Liver (tissue), 9 donors: ENCODE measurements around the gene EML6. TPM values are rescaled to one million over a fixed set of nuclear protein-coding genes. Genes with fewer than 3 reads are reported as not detected.

Experiments
- DNase-seq: peaks from one replicate; pipeline ENCODE4 v3.0.0-alpha.2; 2017; ENCODE audit warnings: low spot score
- H3K27ac ChIP-seq, 2 donors: one replicate each; pipeline ENCODE4 v1.7.0; 2013; ENCODE audit warnings: inconsistent platforms in 2 of 2, low read length in 2 of 2, control low read depth in 1 of 2, low read depth in 1 of 2, mild to moderate bottlenecking in 1 of 2
- H3K27me3 ChIP-seq, 4 donors: one replicate each; pipeline versions ENCODE4 v1.6.1 to v1.7.0; 2013; ENCODE audit warnings: low read length in 3 of 4, inconsistent platforms in 1 of 4, mild to moderate bottlenecking in 1 of 4, moderate library complexity in 1 of 4; ENCODE audit not compliant: control insufficient read depth in 4 of 4, insufficient read depth in 4 of 4
- H3K36me3 ChIP-seq, 4 donors: one replicate each; pipeline versions ENCODE4 v1.6.1 to v1.7.0; 2013; ENCODE audit warnings: low read length in 3 of 4, mild to moderate bottlenecking in 3 of 4, low read depth in 1 of 4, moderate library complexity in 1 of 4; ENCODE audit not compliant: control insufficient read depth in 4 of 4, insufficient read depth in 3 of 4
- H3K4me1 ChIP-seq, 4 donors: one replicate each; pipeline versions ENCODE4 v1.6.1 to v1.7.0; 2013; ENCODE audit warnings: low read length in 3 of 4, mild to moderate bottlenecking in 3 of 4, moderate library complexity in 1 of 4; ENCODE audit not compliant: control insufficient read depth in 4 of 4, insufficient read depth in 4 of 4
- H3K4me3 ChIP-seq, 3 donors: one replicate each; pipeline versions ENCODE4 v1.6.1 to v1.7.0; 2013; ENCODE audit warnings: low read length in 3 of 3, control low read depth in 1 of 3, low read depth in 1 of 3, mild to moderate bottlenecking in 1 of 3
- H3K9ac ChIP-seq, 2 donors: one replicate each; pipeline ENCODE4 v1.7.0; 2013; ENCODE audit warnings: low read length in 2 of 2, mild to moderate bottlenecking in 2 of 2, moderate library complexity in 2 of 2, control low read depth in 1 of 2, low read depth in 1 of 2
- H3K9me3 ChIP-seq, 4 donors: one replicate each; pipeline versions ENCODE4 v1.6.1 to v1.7.0; 2013; ENCODE audit warnings: low read length in 3 of 4; ENCODE audit not compliant: control insufficient read depth in 4 of 4
- ATF3 ChIP-seq: IDR thresholded peaks from 2 replicates; pipeline ENCODE4 v1.6.1; 2016; ENCODE audit warnings: antibody characterized with exemption
- CTCF ChIP-seq: fragments of 150-350 bp; IDR thresholded peaks from 2 replicates; pipeline ENCODE4 v1.5.1; 2017; ENCODE audit warnings: improper control_type of control experiment, low read depth, low read length; ENCODE audit not compliant: missing input control
- EGR1 ChIP-seq, 2 donors: IDR thresholded peaks; 2 replicates each; pipeline ENCODE4 v1.6.1; 2016 to 2018; ENCODE audit warnings: antibody characterized with exemption in 2 of 2, low read depth in 2 of 2
- FOXA1 ChIP-seq: IDR thresholded peaks from 2 replicates; pipeline ENCODE4 v1.6.1; 2016; ENCODE audit warnings: antibody characterized with exemption
- FOXA2 ChIP-seq: IDR thresholded peaks from 2 replicates; pipeline ENCODE4 v1.6.1; 2016; ENCODE audit warnings: antibody characterized with exemption
- GABPA ChIP-seq, 2 donors: IDR thresholded peaks in 1 of 2; conservative IDR thresholded peaks in 1 of 2; 2 replicates each; pipeline ENCODE4 v1.6.1; 2016; ENCODE audit warnings: antibody characterized with exemption in 2 of 2, mild to moderate bottlenecking in 1 of 2, moderate library complexity in 1 of 2
- HNF4A ChIP-seq, 2 donors: conservative IDR thresholded peaks; 2 replicates each; pipeline ENCODE4 v1.6.1; 2016; ENCODE audit warnings: antibody characterized with exemption in 2 of 2, mild to moderate bottlenecking in 2 of 2
- HNF4G ChIP-seq: IDR thresholded peaks from 2 replicates; pipeline ENCODE4 v1.6.1; 2016; ENCODE audit warnings: antibody characterized with exemption
- JUND ChIP-seq, 2 donors: IDR thresholded peaks; 2 replicates each; pipeline ENCODE4 v1.6.1; 2016; ENCODE audit warnings: antibody characterized with exemption in 2 of 2
- MAX ChIP-seq: IDR thresholded peaks from 2 replicates; pipeline ENCODE4 v1.6.1; 2016; ENCODE audit warnings: antibody characterized with exemption
- NR2F2 ChIP-seq: IDR thresholded peaks from 2 replicates; pipeline ENCODE4 v1.6.1; 2016; ENCODE audit warnings: antibody characterized with exemption
- RAD21 ChIP-seq, 2 donors: IDR thresholded peaks; 2 replicates each; pipeline ENCODE4 v1.6.1; 2016; ENCODE audit warnings: antibody characterized with exemption in 2 of 2, mild to moderate bottlenecking in 2 of 2
- REST ChIP-seq: IDR thresholded peaks from 2 replicates; pipeline ENCODE4 v1.6.1; 2016; ENCODE audit warnings: antibody characterized with exemption, mild to moderate bottlenecking
- RXRA ChIP-seq, 2 donors: IDR thresholded peaks; 2 replicates each; pipeline ENCODE4 v1.6.1; 2017 to 2018; ENCODE audit warnings: antibody characterized with exemption in 2 of 2, mild to moderate bottlenecking in 1 of 2
- SP1 ChIP-seq: IDR thresholded peaks from 2 replicates; pipeline ENCODE4 v1.6.1; 2018; ENCODE audit warnings: antibody characterized with exemption, mild to moderate bottlenecking
- TAF1 ChIP-seq: conservative IDR thresholded peaks from 2 replicates; pipeline ENCODE4 v1.6.1; 2016; ENCODE audit warnings: antibody characterized with exemption, mild to moderate bottlenecking
- YY1 ChIP-seq: IDR thresholded peaks from 2 replicates; pipeline ENCODE4 v1.6.1; 2016; ENCODE audit warnings: antibody characterized with exemption, mild to moderate bottlenecking
- ZBTB33 ChIP-seq: IDR thresholded peaks from 2 replicates; pipeline ENCODE4 v1.6.1; 2016; ENCODE audit warnings: antibody characterized with exemption
- WGBS: extraction: QIAGEN DNeasy Blood & Tissue Kit; methylation state at CpG from one replicate; pipeline ENCODE4 v1.1.7; 2013; 5-methylcytosine and 5-hydroxymethylcytosine counted together
- polyA plus RNA-seq, 2 donors: library from polyadenylated mRNA; stranded (reverse) in 1 of 2; unstranded in 1 of 2; fragments of 200-250 nt in 1 of 2; fragments of >200 nt in 1 of 2; fragmentation: Nextera tagmentation in 1 of 2; extraction: Ambion mirVana in 1 of 2; gene quantifications; one replicate each; pipeline versions ENCODE4 v1.2.1 to v1.2.3, GENCODE V29; 2013 to 2015
- total RNA-seq, 2 donors: library from RNA; depleted of rRNA; stranded (reverse); fragments of >200 nt; gene quantifications; one replicate each; pipeline ENCODE4 v1.2.3, GENCODE V29; 2014
- donor health status: healthy.
- donor health status: healthy.
- donor health status: healthy.
- donor health status: healthy.
- donor health status: healthy.

Gene EML6
- total and polyA plus RNA-seq, 4 donors: 0.33 to 3.0 (median 1.4) TPM

- H3K4me1 ChIP-seq: no peaks in the 10 kb centered on the region
Measured at GRCh38 chr2:54969940-54970338, 246.5 kb downstream of the EML6 start.

GRCh38 chr2:54975175-54975574 lies 251.7 kb downstream of the EML6 start:
- peaks cover 3 to 17% (median 5%) of the 10 kb centered on the region in 4 donors for H3K4me1 ChIP-seq
- H3K27me3 ChIP-seq: no peaks in the 10 kb centered on the region
- peaks cover 0 to 17% (median 13%) of the 10 kb centered on the region in 4 donors for H3K36me3 ChIP-seq
- H3K9me3 ChIP-seq: no peaks in the 10 kb centered on the region
- no peak overlapping the region for H3K9ac ChIP-seq
- no peak for DNase-seq
- no peak overlapping the region for H3K27ac ChIP-seq
- TF ChIP-seq MAX (no peak), YY1 (no peak), FOXA2 (no peak), JUND (IDR thresholded peaks at IDR 0.05) (no peak), EGR1 (IDR thresholded peaks at IDR 0.05; ENCODE audit: low read depth in 2 of 2) (no peak), RAD21 (IDR thresholded peaks at IDR 0.05) (no peak), RXRA (IDR thresholded peaks at IDR 0.05) (no peak), TAF1 (no peak), GABPA (IDR thresholded peaks at IDR 0.05 in 1 of 2, conservative IDR thresholded peaks at IDR 0.05 in 1 of 2) (no peak), CTCF (no peak), FOXA1 (no peak), HNF4A (conservative IDR thresholded peaks at IDR 0.05) (no peak), ZBTB33 (no peak), HNF4G (no peak), NR2F2 (no peak), ATF3 (no peak), SP1 (no peak), REST (no peak)
- 94% methylated on average over 2 of the region's 2 CpGs for WGBS
- H3K4me3 ChIP-seq: no peak overlapping the region

More at GRCh38 chr2:54969940-54970338, 246.5 kb downstream of the EML6 start:
- no peak for DNase-seq
- Histone ChIP-seq H3K27ac (no peak overlapping the region), H3K27me3 (no peaks in the 10 kb centered on the region), H3K9ac (no peak overlapping the region), H3K9me3 (no peaks in the 10 kb centered on the region), H3K4me3 (no peak overlapping the region), H3K36me3 (peaks cover 0 to 18% (median 14%) of the 10 kb centered on the region in 4 donors)
- WGBS: 90% methylated on average over 7 of the region's 7 CpGs
- no peak for TF ChIP-seq GABPA (IDR thresholded peaks at IDR 0.05 in 1 of 2, conservative IDR thresholded peaks at IDR 0.05 in 1 of 2)
- no peak for TF ChIP-seq JUND (IDR thresholded peaks at IDR 0.05)
- no peak for TF ChIP-seq ZBTB33
- TF ChIP-seq ATF3: no peak
- TF ChIP-seq EGR1 (IDR thresholded peaks at IDR 0.05; ENCODE audit: low read depth in 2 of 2): no peak
